Activated naive CD8-positive, alpha-beta T cell treated with anti-CD3 and anti-CD28 coated beads, Interleukin-2, amount 50 U/mL, for 24 hours (primary cell): ENCODE data around the gene CRIM1.

ENCODE experiments used
- ATAC-seq: fragments of 150-1000 bp; cut with Tn5 transposase; one replicate; pipeline ENCODE4 v1.10.0; 2021
- DNase-seq: peaks from one replicate; pipeline ENCODE4 v3.0.0; 2021
- H3K27ac Mint-ChIP-seq: one replicate; pipeline ENCODE4 v1.8.0; 2021; ENCODE audit warnings: mild to moderate bottlenecking, mixed read lengths
- H3K27me3 Mint-ChIP-seq: one replicate; pipeline ENCODE4 v1.8.0; 2021; ENCODE audit warnings: mixed read lengths
- H3K36me3 Mint-ChIP-seq: one replicate; pipeline ENCODE4 v1.8.0; 2021; ENCODE audit warnings: low read depth, mixed read lengths
- H3K4me1 Mint-ChIP-seq: one replicate; pipeline ENCODE4 v1.8.0; 2021; ENCODE audit warnings: mixed read lengths
- H3K4me3 Mint-ChIP-seq: one replicate; pipeline ENCODE4 v1.8.0; 2021; ENCODE audit warnings: mild to moderate bottlenecking, moderate library complexity, mixed read lengths
- H3K9me3 Mint-ChIP-seq: one replicate; pipeline ENCODE4 v1.8.0; 2021; ENCODE audit warnings: mixed read lengths

Gene CRIM1

DNA sequence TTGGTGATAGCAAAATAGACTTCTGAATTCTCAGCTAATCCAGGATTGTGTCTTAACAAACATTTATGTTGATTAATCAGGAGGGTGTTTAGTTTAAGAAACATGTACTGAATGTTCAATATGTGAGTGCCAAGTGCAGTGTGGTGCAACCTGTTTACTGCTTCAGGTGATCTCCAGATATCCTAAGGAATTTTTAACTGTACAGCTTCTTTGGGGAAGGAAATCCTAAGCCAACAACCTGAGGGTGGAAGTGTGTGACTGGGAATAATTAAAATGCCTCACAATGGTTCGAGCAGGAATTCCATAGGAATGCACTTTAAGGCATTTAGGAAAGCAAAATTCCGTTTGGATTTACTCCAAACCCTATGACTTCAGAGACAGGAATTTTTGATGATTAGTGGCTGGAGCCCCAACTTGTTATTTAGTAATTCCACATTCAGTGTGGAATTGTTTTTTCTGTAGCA is 16.4 kb downstream of the CRIM1 start:
- H3K4me1 Mint-ChIP-seq: peaks cover 25% of the 10 kb centered on the region
- no peak overlapping the region for H3K4me3 Mint-ChIP-seq
- no peak for ATAC-seq
- no peaks in the 10 kb centered on the region for H3K9me3 Mint-ChIP-seq
- H3K27me3 Mint-ChIP-seq: no peaks in the 10 kb centered on the region
- DNase-seq: no peak
- H3K27ac Mint-ChIP-seq: no peak overlapping the region
- peaks cover 1% of the 10 kb centered on the region for H3K36me3 Mint-ChIP-seq

DNA sequence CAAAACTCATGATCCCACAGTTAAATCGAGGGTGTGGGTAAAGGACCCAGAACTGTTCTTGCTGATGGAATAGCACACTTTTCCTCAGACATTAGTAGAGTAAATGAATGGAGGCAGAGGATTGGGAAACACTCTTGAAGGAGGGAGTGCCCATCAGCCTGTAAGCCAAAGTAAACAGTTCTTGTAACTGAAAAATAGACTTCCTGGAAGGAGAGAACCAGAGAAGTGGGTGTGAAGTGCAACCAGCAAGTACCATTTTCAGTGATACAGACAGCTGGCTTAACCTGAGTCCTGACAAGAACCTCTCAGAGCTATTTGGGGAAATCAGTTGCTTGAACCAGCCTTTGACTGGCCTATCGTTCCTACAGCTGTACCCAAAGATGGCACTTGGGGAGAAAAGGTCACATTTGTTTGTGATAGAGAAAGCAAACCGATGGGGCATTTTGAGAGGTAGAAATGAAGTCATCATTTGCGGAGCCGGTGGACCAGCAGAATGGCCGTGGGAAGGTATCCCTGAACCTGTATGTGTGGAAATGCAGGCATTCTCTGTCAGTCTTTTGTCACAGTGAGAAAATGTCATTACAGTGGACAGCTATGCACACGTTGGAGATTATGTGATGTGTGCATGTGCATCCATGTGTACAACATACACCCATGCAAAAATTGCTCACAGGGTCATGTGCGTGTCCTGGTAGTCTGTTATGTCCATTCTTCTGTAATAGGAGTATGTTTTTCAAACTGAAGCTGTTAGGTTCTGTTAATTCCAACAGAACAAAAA is 17.8 kb downstream of the CRIM1 start:
- Mint-ChIP-seq H3K27ac (no peak overlapping the region), H3K4me1 (peaks cover 25% of the 10 kb centered on the region), H3K9me3 (no peaks in the 10 kb centered on the region), H3K4me3 (no peak overlapping the region), H3K36me3 (peaks cover 1% of the 10 kb centered on the region), H3K27me3 (no peaks in the 10 kb centered on the region)
- ATAC-seq (no peak), DNase-seq (no peak)

DNA sequence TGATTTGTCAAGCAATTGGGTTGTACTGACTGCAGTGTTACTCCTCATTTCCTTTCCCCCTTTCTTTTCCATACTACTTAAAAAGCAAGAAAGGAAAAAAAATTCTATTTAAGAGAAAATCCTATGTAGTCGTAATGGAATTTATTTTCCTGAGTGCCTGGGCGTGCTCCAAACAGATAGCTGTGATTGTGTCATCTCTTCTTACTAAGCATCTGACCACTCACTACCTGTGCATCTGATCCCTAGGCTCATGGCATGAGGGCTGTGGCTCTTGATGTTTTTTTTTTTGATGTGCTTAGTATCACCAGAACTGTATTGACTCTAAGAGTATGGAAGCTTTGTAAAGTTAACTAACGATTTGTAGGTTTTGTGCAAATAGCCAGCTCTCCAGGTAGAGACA is 19.0 kb downstream of the CRIM1 start:
- H3K4me3 Mint-ChIP-seq: no peak overlapping the region
- no peaks in the 10 kb centered on the region for H3K9me3 Mint-ChIP-seq
- no peaks in the 10 kb centered on the region for H3K27me3 Mint-ChIP-seq
- peaks cover 35% of the 10 kb centered on the region for H3K4me1 Mint-ChIP-seq
- no peak for ATAC-seq
- no peak for DNase-seq
- peaks cover 7% of the 10 kb centered on the region for H3K36me3 Mint-ChIP-seq
- no peak overlapping the region for H3K27ac Mint-ChIP-seq

DNA sequence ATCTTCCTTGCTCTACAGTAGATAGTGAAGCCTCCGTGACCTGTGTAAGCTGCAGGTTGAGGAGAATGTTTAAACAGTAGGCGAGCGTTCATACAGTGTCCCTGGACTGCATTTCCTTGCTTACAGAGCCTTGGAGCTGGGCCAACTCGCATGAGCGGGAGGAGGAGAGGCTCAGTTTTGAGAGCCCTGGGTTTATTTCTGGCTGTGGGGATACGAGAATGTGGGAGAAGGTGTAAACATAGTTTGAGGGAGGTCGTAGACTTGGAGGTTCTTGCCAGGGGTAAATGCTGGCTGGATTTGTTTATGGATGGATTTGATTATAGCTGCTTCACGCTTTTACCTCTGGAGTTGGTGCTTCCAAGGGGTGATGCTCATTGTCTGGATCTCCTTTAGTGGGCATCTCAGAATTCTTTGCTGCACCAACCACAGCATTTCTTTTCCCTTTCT is 20.8 kb downstream of the CRIM1 start:
- Mint-ChIP-seq H3K27ac (no peak overlapping the region), H3K9me3 (no peaks in the 10 kb centered on the region), H3K36me3 (peaks cover 15% of the 10 kb centered on the region), H3K4me1 (peaks cover 39% of the 10 kb centered on the region), H3K27me3 (no peaks in the 10 kb centered on the region), H3K4me3 (no peak overlapping the region)
- DNase-seq (no peak), ATAC-seq (no peak)

DNA sequence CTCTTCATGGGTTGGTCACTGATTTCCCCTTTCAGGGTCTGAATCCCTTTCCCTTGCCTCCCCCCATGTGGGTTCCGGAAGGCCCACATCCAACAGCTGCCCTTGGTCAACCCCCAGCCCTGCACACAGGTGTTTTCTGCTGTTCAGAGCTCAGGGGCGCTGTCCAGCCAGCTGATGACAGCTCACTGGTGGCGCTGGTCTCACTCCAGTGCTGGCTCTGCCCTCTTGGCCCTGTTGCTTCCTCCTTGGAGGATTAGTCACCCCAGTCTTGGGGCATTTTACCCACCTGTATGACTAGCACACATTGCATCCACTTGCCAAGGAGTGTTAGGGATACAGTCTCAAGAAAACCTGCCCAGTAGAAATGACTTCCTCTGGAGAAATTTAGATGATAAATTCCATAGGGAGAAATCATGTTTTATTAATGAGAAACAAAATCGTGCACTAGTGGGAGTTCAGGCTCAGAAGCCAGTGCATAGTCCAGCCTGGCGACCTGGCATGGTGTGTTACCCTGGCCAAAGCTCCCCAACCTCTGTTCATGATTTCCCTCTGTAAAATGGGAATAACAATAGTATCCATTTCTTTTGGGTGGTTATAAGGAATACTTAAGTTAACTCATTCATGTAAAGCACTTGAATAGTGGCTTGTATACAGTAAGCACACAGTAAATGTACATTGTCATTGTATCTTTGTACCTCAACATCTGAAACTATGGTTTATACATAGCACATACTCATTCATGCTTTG is 21.6 kb downstream of the CRIM1 start:
- ATAC-seq (no peak), DNase-seq (no peak)
- no peak overlapping the region for H3K27ac Mint-ChIP-seq
- H3K9me3 Mint-ChIP-seq: no peaks in the 10 kb centered on the region
- no peaks in the 10 kb centered on the region for H3K27me3 Mint-ChIP-seq
- peaks cover 35% of the 10 kb centered on the region for H3K4me1 Mint-ChIP-seq
- H3K36me3 Mint-ChIP-seq: peaks cover 15% of the 10 kb centered on the region
- H3K4me3 Mint-ChIP-seq: no peak overlapping the region

DNA sequence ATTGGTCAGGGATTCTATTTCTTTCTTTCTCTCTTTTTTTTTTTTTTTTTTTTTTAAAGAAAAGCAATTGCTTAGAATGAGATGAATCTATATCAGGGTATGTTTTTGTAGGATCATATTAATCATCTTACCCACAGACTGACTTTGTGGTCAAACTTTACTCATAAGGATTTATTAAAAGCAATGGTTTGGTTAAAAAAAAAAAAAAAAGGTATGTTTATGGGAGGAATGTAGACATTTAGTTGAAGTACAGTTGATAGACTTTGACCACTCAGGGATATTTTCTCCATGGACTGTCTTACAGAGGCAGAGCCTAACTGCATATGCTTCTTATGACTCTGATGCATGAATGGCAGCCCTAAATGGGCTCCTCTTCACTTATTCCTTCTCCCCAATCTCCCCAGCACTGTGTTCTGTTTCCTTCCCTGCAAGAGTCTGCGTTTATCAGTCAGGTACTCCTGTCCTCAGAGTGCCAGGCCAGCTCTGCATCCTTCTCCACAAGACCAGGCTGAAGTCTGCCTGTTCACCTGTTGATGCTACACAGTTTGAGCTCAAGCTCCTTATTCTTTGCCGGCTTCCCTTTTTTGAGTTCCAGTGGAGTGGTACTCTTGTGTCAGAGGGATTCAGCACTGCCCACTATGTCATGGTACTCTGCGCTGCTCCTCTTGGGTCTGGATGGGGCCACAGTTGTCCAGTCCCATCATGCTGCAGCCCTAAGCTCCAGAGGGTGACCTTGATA is 24.3 kb downstream of the CRIM1 start:
- DNase-seq (no peak), ATAC-seq (peak; percentile 63)
- Mint-ChIP-seq H3K4me1 (peaks cover 20% of the 10 kb centered on the region), H3K27me3 (no peaks in the 10 kb centered on the region), H3K27ac (no peak overlapping the region), H3K9me3 (no peaks in the 10 kb centered on the region), H3K36me3 (peaks cover 13% of the 10 kb centered on the region), H3K4me3 (no peak overlapping the region)

DNA sequence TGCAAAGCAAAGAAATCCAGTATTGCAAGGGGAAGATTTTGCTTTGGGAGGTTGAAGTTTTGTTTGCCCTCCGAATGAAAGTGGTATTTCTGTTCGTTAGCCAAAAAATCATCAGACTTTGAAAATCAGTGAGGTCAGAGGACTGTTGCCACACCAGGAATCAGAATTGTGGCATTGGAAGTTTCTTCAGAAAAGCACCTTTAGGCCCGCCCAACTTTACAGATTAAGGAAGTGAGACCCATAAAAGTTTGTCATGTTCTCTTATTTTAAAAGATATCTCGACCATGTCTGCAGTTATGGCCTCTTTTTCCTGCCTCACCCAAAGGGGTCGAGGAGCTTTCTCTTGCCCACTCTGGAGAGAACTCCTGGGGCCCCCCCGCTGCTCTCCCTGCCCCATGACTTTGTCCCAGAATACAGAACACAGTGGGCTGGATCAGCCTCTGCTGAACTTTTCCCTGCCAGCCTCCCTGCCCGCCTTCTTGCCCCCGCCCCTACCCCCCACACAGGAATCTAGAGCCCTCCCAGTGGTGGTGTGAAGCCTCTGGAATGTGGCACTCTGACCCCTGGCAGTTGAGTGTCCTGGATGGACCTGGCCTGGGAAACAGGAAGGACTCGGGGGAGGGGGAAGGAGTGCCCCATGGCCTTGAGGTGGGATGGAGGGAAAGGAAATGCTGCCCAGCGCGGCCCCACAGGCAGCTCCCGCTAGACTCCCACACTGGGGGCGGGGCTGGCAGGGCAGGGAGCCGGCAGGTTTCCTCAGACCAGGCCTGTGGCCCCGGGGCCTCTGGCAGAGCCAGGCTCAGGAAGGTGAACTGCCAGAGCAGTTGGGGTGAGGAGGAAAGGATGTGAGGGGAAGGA is 25.3 kb downstream of the CRIM1 start:
- H3K9me3 Mint-ChIP-seq: no peaks in the 10 kb centered on the region
- ATAC-seq (no peak), DNase-seq (no peak)
- peaks cover 13% of the 10 kb centered on the region for H3K36me3 Mint-ChIP-seq
- no peak overlapping the region for H3K4me3 Mint-ChIP-seq
- H3K27ac Mint-ChIP-seq: no peak overlapping the region
- no peaks in the 10 kb centered on the region for H3K27me3 Mint-ChIP-seq
- peaks cover 20% of the 10 kb centered on the region for H3K4me1 Mint-ChIP-seq

DNA sequence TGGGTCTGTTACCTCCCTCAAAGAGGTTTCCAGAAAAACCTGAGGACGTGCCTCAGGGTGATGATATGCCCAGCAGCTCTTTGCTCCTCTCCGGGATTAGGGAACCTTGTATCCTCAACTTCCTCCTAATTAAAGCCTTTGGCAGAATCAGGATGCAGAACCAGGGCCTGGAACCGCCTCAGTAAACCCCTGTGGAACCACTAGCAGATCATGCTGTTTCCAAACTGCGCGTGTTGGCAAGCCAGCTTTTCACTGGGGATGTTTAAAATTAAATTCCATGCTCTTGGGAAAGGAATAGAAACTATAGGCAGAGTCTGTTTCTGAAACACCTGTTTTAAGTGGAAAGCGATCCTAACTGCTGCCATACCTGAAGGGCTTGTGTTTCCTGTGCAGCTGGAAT is 26.4 kb downstream of the CRIM1 start:
- no peaks in the 10 kb centered on the region for H3K9me3 Mint-ChIP-seq
- H3K4me1 Mint-ChIP-seq: peaks cover 18% of the 10 kb centered on the region
- H3K4me3 Mint-ChIP-seq: no peak overlapping the region
- no peak overlapping the region for H3K27ac Mint-ChIP-seq
- DNase-seq (no peak), ATAC-seq (no peak)
- peaks cover 13% of the 10 kb centered on the region for H3K36me3 Mint-ChIP-seq
- no peaks in the 10 kb centered on the region for H3K27me3 Mint-ChIP-seq

DNA sequence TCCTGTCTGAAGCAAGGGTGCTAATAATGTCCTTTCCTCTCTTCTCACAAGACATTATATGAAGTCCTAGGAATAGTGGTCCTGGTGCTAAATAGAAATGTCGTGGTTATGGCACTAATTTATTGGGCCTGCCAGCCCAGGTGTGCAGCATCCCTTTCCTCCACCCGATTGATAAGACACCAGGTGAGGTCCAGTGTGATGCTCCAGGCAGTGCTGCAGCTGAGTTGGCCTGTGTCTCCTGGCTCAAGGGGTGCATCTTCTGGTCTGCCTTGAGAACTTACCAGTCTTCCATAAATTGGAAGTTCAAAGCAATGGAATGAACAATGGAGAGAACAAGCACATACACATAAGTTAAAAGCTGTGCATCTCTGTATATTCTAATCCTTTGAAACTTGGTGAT is 26.9 kb downstream of the CRIM1 start:
- Mint-ChIP-seq H3K4me1 (peaks cover 23% of the 10 kb centered on the region), H3K27me3 (no peaks in the 10 kb centered on the region), H3K27ac (no peak overlapping the region), H3K4me3 (no peak overlapping the region), H3K9me3 (no peaks in the 10 kb centered on the region), H3K36me3 (peaks cover 13% of the 10 kb centered on the region)
- DNase-seq (no peak), ATAC-seq (no peak)

DNA sequence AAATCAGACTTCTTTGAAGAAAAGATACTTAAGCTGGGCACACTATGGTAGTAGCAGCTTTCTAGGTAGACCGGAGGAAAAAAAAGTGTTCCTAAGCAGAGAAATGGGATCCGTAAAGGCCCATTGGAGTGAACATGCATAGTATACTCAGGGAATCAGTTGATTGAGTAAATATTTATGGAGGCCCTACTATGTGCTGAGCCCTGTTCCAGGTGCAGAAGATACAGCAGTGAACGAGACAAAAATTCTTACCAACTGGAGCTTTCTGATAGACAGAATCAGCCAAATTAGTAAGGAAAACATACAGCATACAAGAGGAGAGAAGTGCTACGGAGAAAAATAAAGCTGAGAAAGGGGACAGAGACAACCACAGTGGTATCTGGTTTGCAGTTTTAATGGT is 28.1 kb downstream of the CRIM1 start:
- no peak for ATAC-seq
- H3K36me3 Mint-ChIP-seq: peaks cover 13% of the 10 kb centered on the region
- peaks cover 25% of the 10 kb centered on the region for H3K4me1 Mint-ChIP-seq
- H3K27me3 Mint-ChIP-seq: no peaks in the 10 kb centered on the region
- H3K27ac Mint-ChIP-seq: no peak overlapping the region
- no peaks in the 10 kb centered on the region for H3K9me3 Mint-ChIP-seq
- DNase-seq: no peak
- H3K4me3 Mint-ChIP-seq: no peak overlapping the region

DNA sequence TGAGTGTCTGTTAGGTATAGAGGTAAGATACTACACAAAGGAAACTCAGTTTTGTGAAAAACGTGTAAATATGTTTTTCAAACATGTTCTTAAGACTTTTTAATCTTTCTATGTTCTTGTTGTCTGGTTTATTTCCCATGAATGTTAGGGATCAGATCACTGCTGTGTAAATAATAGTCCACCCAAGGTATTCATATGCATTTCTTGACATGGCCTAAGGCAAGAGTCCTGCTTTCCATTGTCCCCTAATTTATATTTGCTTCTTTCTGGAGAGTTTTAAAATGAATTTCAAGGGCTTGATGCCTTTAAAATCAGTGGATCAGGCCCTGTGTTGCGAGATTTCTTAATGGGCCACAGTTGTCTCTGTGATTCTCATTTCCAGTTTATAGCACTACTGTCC is 28.9 kb downstream of the CRIM1 start:
- Mint-ChIP-seq H3K9me3 (no peaks in the 10 kb centered on the region), H3K36me3 (peaks cover 8% of the 10 kb centered on the region), H3K4me3 (no peak overlapping the region), H3K27me3 (no peaks in the 10 kb centered on the region), H3K27ac (no peak overlapping the region), H3K4me1 (peaks cover 19% of the 10 kb centered on the region)
- DNase-seq: no peak
- no peak for ATAC-seq

DNA sequence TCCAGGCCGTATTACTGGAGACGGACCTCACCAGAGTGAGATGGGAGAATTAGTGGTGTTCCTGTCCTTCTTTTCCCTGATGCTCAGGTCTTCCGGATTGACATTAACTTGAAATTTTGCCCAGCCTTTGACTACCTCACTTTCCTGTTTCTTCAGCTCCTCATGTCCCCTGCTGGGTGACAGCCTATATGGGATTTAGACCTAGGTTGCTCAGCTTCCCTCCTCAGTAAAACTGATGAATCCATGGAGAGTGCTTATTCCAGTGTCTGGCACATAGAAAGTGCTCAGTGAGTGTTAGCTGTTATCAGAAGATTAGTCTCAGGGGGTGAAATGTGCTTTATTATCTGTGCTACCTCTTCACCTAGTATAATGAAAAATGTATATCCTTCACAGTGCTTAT is 30.0 kb downstream of the CRIM1 start:
- Mint-ChIP-seq H3K36me3 (no peaks in the 10 kb centered on the region), H3K9me3 (no peaks in the 10 kb centered on the region), H3K4me1 (peaks cover 9% of the 10 kb centered on the region), H3K27ac (no peak overlapping the region), H3K4me3 (no peak overlapping the region), H3K27me3 (no peaks in the 10 kb centered on the region)
- ATAC-seq (no peak), DNase-seq (no peak)

DNA sequence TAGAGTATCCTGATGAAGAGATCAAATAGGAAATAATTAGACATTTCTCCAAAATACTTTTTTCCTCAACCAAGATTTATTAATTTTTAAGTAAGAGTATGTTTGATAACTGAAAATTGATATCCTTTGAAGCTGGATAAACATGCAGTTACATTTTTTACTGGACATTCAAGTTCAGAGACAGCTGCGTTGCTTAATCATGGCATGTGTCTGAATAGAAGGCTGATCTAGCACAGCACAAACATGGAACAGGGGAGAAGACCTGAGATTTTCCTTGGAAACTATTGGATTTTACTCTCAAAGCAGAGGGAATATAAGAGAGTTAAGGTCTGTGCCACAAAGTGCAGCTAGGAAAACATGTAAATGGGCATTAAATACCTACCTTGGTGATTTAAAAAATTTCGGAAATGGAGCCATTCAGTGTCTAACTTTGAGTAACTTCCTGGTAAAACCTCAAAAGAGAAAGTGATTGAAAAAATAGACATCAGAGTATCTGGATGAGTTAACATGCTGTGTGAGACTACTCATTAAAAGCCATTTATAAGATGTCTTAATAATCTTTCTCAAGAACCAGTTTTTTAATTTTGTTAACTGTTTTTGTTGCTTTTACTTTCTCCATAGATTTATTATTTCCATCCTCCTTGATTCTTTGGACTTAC is 31.8 kb downstream of the CRIM1 start:
- no peak overlapping the region for H3K4me3 Mint-ChIP-seq
- H3K4me1 Mint-ChIP-seq: peaks cover 9% of the 10 kb centered on the region
- ATAC-seq (peak; percentile 46), DNase-seq (no peak)
- H3K27me3 Mint-ChIP-seq: no peaks in the 10 kb centered on the region
- no peaks in the 10 kb centered on the region for H3K9me3 Mint-ChIP-seq
- H3K27ac Mint-ChIP-seq: no peak overlapping the region
- H3K36me3 Mint-ChIP-seq: no peaks in the 10 kb centered on the region

DNA sequence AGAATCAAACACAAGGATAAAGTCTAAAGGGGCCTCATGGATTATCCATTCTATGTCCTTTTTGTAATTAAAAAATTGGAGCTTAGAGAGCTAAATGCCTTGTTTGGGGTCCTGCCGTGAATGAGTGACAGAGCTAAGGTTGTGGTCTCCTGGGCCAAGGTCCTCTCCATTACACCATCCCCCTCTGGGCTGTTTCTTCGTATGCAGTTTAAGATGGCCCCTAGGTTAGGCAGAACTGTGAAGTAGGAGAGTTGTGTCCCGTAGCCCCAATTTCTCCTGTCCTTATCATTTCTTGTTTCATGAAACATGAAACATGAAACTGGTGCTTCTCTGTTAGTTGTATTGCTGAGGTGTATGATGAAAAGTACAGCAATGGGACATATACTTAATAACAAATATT is 32.9 kb downstream of the CRIM1 start:
- no peaks in the 10 kb centered on the region for H3K27me3 Mint-ChIP-seq
- H3K4me1 Mint-ChIP-seq: peaks cover 9% of the 10 kb centered on the region
- no peak overlapping the region for H3K27ac Mint-ChIP-seq
- no peaks in the 10 kb centered on the region for H3K9me3 Mint-ChIP-seq
- H3K4me3 Mint-ChIP-seq: no peak overlapping the region
- no peaks in the 10 kb centered on the region for H3K36me3 Mint-ChIP-seq
- DNase-seq: no peak
- no peak for ATAC-seq
